GM10266 (cell line): ENCODE measurements around the gene FLRT1.

Experiments used
- DNase-seq: peaks from one replicate; pipeline ENCODE4 v3.0.0; 2012; ENCODE audit errors: extremely low spot score
- TF ChIP-seq, protein P1 (sequence below): IDR thresholded peaks from 2 replicates; pipeline ENCODE4 v1.5.1; 2012; ENCODE audit warnings: mild to moderate bottlenecking, low read depth; ENCODE audit not compliant: control insufficient read depth, insufficient read depth; ENCODE audit errors: missing control alignments

The FLRT1 gene

DNA sequence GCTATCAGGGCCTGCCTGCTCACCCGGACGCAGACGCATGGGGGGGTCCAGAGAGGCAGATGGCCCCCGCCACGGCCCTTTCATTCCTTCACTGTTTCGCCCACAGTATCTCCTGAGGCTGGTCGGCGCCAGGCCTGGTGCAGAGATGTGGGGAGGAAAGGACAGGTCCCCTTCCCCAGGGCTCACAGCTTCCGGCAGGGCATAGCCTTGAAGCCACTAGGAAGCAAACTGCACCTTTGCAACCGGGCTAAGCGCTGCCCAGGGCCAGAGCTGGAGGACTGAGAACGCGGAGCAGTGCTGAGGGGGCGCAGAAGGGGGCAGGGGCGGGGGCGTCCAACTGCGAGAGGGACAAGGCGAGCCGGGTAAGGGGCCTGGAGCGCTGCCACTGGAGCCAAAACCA, 20.2 kb upstream of the FLRT1 start:
- TF ChIP-seq, protein P1, sequence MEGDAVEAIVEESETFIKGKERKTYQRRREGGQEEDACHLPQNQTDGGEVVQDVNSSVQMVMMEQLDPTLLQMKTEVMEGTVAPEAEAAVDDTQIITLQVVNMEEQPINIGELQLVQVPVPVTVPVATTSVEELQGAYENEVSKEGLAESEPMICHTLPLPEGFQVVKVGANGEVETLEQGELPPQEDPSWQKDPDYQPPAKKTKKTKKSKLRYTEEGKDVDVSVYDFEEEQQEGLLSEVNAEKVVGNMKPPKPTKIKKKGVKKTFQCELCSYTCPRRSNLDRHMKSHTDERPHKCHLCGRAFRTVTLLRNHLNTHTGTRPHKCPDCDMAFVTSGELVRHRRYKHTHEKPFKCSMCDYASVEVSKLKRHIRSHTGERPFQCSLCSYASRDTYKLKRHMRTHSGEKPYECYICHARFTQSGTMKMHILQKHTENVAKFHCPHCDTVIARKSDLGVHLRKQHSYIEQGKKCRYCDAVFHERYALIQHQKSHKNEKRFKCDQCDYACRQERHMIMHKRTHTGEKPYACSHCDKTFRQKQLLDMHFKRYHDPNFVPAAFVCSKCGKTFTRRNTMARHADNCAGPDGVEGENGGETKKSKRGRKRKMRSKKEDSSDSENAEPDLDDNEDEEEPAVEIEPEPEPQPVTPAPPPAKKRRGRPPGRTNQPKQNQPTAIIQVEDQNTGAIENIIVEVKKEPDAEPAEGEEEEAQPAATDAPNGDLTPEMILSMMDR = no peak
- no peak for DNase-seq

DNA sequence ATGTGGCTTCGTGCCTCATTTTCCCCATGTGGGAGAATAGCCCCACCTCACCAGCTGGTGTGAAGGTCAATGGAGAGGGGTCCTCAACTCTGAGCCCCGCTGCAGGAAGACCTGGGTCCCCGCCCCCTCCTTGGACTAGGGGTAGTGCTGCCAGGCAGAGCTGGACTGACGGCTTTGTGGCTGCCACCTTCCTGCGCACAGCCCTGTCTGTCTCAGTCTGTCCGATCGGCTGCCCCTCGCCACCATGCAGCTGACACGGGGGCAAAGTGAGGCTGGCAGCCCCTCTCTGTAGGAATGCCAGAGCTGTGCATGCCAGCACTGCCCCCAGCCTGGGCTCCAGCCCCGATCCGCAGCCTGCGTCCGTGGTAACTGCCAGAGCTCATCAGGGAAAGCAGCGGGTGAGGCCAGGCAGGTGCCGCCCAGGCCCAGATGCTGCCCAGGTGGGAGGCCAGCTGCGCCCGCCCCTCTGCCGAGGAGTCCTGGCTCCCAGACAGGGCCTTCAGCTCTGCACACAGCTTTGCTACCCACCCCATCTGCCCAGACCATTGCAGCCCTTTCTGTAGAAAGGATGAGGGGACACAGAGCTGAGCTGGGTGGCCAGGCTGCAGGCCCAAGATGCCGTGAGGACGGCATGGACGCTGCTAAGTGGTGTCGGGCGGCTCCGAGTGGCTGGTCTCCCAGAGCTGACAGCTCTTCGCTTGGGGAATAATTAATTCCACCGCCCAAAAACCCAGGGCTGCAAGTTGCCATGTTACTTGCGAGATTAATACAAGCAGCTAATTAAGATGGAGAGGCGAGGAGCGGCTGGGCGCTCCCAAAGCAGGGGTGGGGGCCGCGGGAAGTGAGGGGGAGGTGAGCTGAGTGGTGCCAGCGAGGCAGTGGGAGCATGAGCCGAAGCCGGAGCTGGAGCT, 19.5 kb upstream of the FLRT1 start:
- TF ChIP-seq, protein P1 = no peak
- no peak for DNase-seq

DNA sequence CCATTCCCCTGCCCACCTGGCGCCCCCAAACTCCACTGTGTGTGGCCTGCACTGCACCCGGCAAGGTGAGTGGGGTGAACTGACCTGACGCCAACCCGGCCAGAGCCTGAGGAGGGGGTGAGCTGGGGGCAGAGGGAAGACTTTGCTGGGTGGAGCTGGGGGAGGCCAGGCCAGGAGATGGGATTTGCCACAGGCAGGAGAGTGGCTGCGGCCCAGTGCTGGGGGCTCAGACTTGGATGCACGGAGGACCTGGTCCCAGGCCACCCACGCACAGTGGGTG, 17.8 kb upstream of the FLRT1 start:
- DNase-seq = no peak
- TF ChIP-seq, protein P1 = no peak

- no peak for DNase-seq
- TF ChIP-seq, protein P1 = no peak
Measured at GRCh38 chr11:64018310-64018709, 17.4 kb upstream of the FLRT1 start.

DNA sequence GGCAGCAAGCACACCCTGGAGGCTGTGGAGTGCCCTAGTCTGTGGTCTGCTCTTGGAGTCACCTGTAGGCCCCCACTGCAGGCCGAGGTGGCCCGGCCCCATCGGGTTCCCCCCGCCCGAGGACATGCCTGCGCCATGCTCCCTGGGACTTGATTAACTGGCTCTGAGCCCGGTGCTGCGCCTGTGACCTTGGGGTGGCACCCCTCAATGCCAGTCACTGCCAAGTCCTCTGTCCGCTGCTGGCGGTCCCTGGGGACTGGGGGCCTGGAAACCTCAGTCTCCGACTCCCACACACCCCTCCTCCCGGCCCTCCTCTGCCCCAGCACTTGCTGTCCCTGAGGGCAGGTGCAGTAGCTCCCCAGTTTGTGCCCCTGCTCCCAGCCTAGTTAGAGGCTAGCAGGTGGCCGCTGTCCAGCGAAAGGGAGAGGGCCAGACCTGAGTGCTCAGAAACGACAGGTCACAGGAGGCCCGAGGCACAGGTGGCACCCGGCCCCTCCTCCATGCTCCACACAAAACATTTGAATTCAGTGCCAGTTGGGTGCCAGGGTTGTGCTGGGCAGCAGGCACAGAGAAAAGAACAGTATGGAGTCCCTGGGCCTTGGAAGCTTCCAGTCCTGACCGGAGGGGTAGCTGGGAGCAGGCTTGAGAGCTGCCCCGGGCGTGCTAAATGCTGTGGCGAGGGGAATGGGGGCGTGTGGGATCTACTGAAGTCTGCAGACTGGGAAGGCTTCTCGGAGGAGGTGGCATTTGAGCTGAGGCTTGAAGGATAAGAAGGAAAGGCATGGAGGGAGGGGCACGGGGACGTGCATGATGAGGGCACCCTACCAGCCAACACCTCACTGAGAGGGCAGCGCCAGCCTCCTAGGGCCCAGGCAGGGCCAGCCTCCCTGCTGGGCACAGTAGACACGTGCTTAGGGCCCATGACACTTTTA, 16.4 kb upstream of the FLRT1 start:
- TF ChIP-seq, protein P1 = no peak
- no peak for DNase-seq

- TF ChIP-seq, protein P1 = no peak
- DNase-seq = no peak
Measured at GRCh38 chr11:64020976-64021756, 14.6 kb upstream of the FLRT1 start.

- DNase-seq = no peak
- TF ChIP-seq, protein P1 = no peak
Measured at GRCh38 chr11:64021757-64022093, 14.0 kb upstream of the FLRT1 start.
